LNCAP (cell line): ENCODE data around the gene INPP5D.

Experiments
- CTCF ChIP-seq: fragments of 450-650 bp; IDR thresholded peaks from 2 replicates; pipeline ENCODE4 v1.5.1; 2017; ENCODE audit warnings: mild to moderate bottlenecking

Gene INPP5D

GRCh38 chr2:233083782-233084181 lies 23.6 kb downstream of the INPP5D start:
- no peak for TF ChIP-seq CTCF

- no peak for TF ChIP-seq CTCF
These were observed 24.3 kb downstream of the INPP5D start for GRCh38 chr2:233084488-233084887.

GRCh38 chr2:233085037-233085838 lies 25.1 kb downstream of the INPP5D start:
- TF ChIP-seq CTCF: no peak

- no peak for TF ChIP-seq CTCF
These were observed 25.7 kb downstream of the INPP5D start for GRCh38 chr2:233085839-233086150.

GRCh38 chr2:233087713-233088112 lies 27.6 kb downstream of the INPP5D start:
- no peak for TF ChIP-seq CTCF

- TF ChIP-seq CTCF: no peak
These were observed 28.8 kb downstream of the INPP5D start for GRCh38 chr2:233088972-233089345.

GRCh38 chr2:233089851-233090250 lies 29.7 kb downstream of the INPP5D start:
- no peak for TF ChIP-seq CTCF

GRCh38 chr2:233090879-233091278 lies 30.7 kb downstream of the INPP5D start:
- no peak for TF ChIP-seq CTCF
